Measurements from ENCODE around the gene HPGDS. TPM values are rescaled to one million over a fixed set of nuclear protein-coding genes. Genes with fewer than 3 reads are reported as not detected.
"Not testable (repeated sequence)": the region's sequence is repeated elsewhere in the genome, so short reads cannot be mapped to it uniquely, and the experiment has no call there.

Gene HPGDS
- not detected in 2 replicates for total RNA-seq (2014; rRNA removed; shearing (Covaris generic))

- no peak for DNase-seq (ENCODE audit: low read depth)
Measured at GRCh38 chr4:94342694-94343093, at the start of gene HPGDS. TSS of gene HPGDS (minus strand) at chr4:94342836. CDS start at chr4:94334629, 8,207 bp downstream.

GRCh38 chr4:94390804-94391410 lies 48.3 kb upstream of the HPGDS start:
- peak; percentile 15 for DNase-seq (ENCODE audit: low read depth)

GRCh38 chr4:94389595-94390267 lies 47.1 kb upstream of the HPGDS start:
- no peak for DNase-seq (ENCODE audit: low read depth)

- not testable (repeated sequence) for DNase-seq (ENCODE audit: low read depth)
Measured at GRCh38 chr4:94387965-94388364, 45.3 kb upstream of the HPGDS start.

GRCh38 chr4:94385452-94385851 lies 42.8 kb upstream of the HPGDS start:
- DNase-seq (ENCODE audit: low read depth) = not testable (repeated sequence)

- not testable (repeated sequence) for DNase-seq (ENCODE audit: low read depth)
Measured at GRCh38 chr4:94382891-94383290, 40.3 kb upstream of the HPGDS start.

GRCh38 chr4:94378047-94378446 lies 35.4 kb upstream of the HPGDS start:
- DNase-seq (ENCODE audit: low read depth) = no peak

GRCh38 chr4:94377294-94377693 lies 34.7 kb upstream of the HPGDS start:
- no peak for DNase-seq (ENCODE audit: low read depth)

GRCh38 chr4:94375364-94375763 lies 32.7 kb upstream of the HPGDS start:
- DNase-seq (ENCODE audit: low read depth) = no peak

GRCh38 chr4:94373752-94374151 lies 31.1 kb upstream of the HPGDS start:
- no peak for DNase-seq (ENCODE audit: low read depth)

GRCh38 chr4:94372991-94373390 lies 30.4 kb upstream of the HPGDS start:
- DNase-seq (ENCODE audit: low read depth) = no peak

- no peak for DNase-seq (ENCODE audit: low read depth)
Measured at GRCh38 chr4:94372228-94372978, 29.8 kb upstream of the HPGDS start.

- no peak for DNase-seq (ENCODE audit: low read depth)
Measured at GRCh38 chr4:94371290-94371689, 28.7 kb upstream of the HPGDS start.

- DNase-seq (ENCODE audit: low read depth) = no peak
Measured at GRCh38 chr4:94370533-94371254, 28.1 kb upstream of the HPGDS start.

GRCh38 chr4:94369046-94369445 lies 26.4 kb upstream of the HPGDS start:
- DNase-seq (ENCODE audit: low read depth) = no peak

- no peak for DNase-seq (ENCODE audit: low read depth)
Measured at GRCh38 chr4:94368459-94368858, 25.8 kb upstream of the HPGDS start.

GRCh38 chr4:94365304-94365703 lies 22.7 kb upstream of the HPGDS start:
- no peak for DNase-seq (ENCODE audit: low read depth)

- no peak for DNase-seq (ENCODE audit: low read depth)
Measured at GRCh38 chr4:94364527-94364926, 21.9 kb upstream of the HPGDS start.

GRCh38 chr4:94363136-94363655 lies 20.6 kb upstream of the HPGDS start:
- peak; percentile 9 for DNase-seq (ENCODE audit: low read depth)

GRCh38 chr4:94359838-94360237 lies 17.2 kb upstream of the HPGDS start:
- DNase-seq (ENCODE audit: low read depth) = no peak

- DNase-seq (ENCODE audit: low read depth) = no peak
Measured at GRCh38 chr4:94359221-94359620, 16.6 kb upstream of the HPGDS start.

GRCh38 chr4:94358101-94358500 lies 15.5 kb upstream of the HPGDS start:
- DNase-seq (ENCODE audit: low read depth) = no peak
